Measurements from ENCODE around the gene CEACAM1.

- TF ChIP-seq CTCF (IDR thresholded peaks at IDR 0.05) (no peak), EZH2 (IDR thresholded peaks at IDR 0.05) (no peak)
Observed at GRCh38 chr19:42480335-42481095, 47.8 kb downstream of the CEACAM1 start.

Measured in neural progenitor cell (in vitro differentiated cells).